ENCODE results near the gene F12. TPM values are rescaled to one million over a fixed set of nuclear protein-coding genes. Genes with fewer than 3 reads are reported as not detected.

F12 gene
- polyA plus RNA-seq, 3 donors, result 1.4 to 5.5 (median 1.5) TPM

DNA sequence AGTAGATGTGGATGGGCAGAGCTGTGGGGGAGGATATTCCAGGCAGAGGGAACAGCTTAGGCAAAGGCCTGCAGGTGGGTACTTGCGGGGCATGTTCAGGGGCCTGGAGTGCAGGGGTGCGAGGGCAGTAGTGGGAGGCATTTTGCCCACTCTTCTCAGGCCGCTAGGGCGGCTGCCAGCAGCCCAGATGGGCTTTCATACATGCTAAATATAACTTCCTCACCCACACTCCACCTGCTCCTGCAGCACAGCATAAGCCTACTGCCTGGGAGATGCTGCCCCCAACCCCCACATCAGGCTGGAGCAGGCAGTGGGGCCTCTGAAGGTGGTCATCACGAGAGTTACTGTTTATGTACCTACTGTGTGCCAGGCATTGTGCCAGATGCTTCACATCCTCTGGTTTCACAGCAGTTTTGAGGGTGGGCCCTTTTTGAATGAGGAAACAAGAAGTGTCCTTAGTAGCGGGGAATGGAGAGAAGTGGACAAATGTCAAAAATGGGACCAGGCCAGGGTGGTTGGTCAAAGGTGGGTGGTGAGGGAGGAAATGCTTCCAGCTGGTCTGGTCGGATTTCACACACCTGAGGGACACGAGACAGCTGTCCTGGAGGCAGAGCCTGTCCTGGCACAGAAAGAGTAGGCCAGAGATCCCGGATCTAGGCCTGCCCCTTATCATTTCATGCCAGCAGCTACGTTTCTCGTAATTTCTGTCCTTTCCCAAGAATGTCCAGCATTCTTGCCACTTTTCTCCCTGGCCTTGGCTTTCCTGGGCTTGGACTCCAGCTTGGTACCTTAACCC lies 39.5 kb downstream of the F12 start:
- H3K27ac Mint-ChIP-seq, result peak overlapping the region in 3 of 7 donors; percentile 35 to 60 (median 45)
- Histone ChIP-seq H4K20me1 (ENCODE audit: insufficient read depth, low read length) (peaks cover 90% of the 10 kb centered on the region), H3K4me1 (ENCODE audit: control insufficient read depth in 1 of 2, insufficient read depth in 2 of 2, low read length in 2 of 2) (peaks cover 24 to 44% of the 10 kb centered on the region in 2 donors), H3K4me2 (replicated peaks; ENCODE audit: extremely low read depth, low read length, poor library complexity, severe bottlenecking) (no peak overlapping the region), H2AFZ (ENCODE audit: insufficient read depth, low read depth, low read length, poor library complexity, severe bottlenecking) (no peak overlapping the region), H3K79me2 (ENCODE audit: insufficient read depth, low read length) (peaks cover 16% of the 10 kb centered on the region), H3K36me3 (replicated peaks in 1 of 2; ENCODE audit: control insufficient read depth in 1 of 2, insufficient read depth in 2 of 2, low read length in 2 of 2) (peaks cover 79 to 90% of the 10 kb centered on the region in 2 donors), H3K9me3 (replicated peaks in 1 of 2; ENCODE audit: control insufficient read depth in 1 of 2, insufficient read depth in 1 of 2, low read length in 2 of 2) (no peaks in the 10 kb centered on the region), H3K4me3 (replicated peaks in 1 of 3; ENCODE audit: low read depth in 2 of 3, low read length in 3 of 3) (no peak overlapping the region), H3K27ac (ENCODE audit: low read depth in 1 of 2, low read length in 2 of 2) (peak overlapping the region in 1 of 2 donors; percentile 45), H3K27me3 (ENCODE audit: control insufficient read depth in 2 of 2, insufficient read depth in 2 of 2, low read length in 2 of 2) (no peaks in the 10 kb centered on the region), H3K9ac (ENCODE audit: insufficient read depth, low read length, poor library complexity, severe bottlenecking) (no peak overlapping the region)
- DNase-seq, result no peak
- H3K27me3 Mint-ChIP-seq (ENCODE audit: low read depth in 3 of 3), result peaks cover 0 to 6% (median 0%) of the 10 kb centered on the region in 3 donors
- intact Hi-C loops (cut with micrococcal nuclease), result loop anchor here in 1 of 2 donors (10.0 kb wide), 1 partner anchor 695 kb away; no protein-coding TSS in a partner anchor
- H3K4me1 Mint-ChIP-seq, result peaks cover 53% of the 10 kb centered on the region
- no peak overlapping the region for H3K4me3 Mint-ChIP-seq
- TF ChIP-seq, protein P1, sequence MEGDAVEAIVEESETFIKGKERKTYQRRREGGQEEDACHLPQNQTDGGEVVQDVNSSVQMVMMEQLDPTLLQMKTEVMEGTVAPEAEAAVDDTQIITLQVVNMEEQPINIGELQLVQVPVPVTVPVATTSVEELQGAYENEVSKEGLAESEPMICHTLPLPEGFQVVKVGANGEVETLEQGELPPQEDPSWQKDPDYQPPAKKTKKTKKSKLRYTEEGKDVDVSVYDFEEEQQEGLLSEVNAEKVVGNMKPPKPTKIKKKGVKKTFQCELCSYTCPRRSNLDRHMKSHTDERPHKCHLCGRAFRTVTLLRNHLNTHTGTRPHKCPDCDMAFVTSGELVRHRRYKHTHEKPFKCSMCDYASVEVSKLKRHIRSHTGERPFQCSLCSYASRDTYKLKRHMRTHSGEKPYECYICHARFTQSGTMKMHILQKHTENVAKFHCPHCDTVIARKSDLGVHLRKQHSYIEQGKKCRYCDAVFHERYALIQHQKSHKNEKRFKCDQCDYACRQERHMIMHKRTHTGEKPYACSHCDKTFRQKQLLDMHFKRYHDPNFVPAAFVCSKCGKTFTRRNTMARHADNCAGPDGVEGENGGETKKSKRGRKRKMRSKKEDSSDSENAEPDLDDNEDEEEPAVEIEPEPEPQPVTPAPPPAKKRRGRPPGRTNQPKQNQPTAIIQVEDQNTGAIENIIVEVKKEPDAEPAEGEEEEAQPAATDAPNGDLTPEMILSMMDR (IDR thresholded peaks at IDR 0.05), result no peak
- peaks cover 0 to 3% (median 0%) of the 10 kb centered on the region in 7 donors for H3K9me3 Mint-ChIP-seq
- WGBS (ENCODE audit: insufficient coverage), result 65% methylated on average over 9 of the region's 11 CpGs
- peaks cover 65 to 93% of the 10 kb centered on the region in 2 donors for H3K36me3 Mint-ChIP-seq

DNA sequence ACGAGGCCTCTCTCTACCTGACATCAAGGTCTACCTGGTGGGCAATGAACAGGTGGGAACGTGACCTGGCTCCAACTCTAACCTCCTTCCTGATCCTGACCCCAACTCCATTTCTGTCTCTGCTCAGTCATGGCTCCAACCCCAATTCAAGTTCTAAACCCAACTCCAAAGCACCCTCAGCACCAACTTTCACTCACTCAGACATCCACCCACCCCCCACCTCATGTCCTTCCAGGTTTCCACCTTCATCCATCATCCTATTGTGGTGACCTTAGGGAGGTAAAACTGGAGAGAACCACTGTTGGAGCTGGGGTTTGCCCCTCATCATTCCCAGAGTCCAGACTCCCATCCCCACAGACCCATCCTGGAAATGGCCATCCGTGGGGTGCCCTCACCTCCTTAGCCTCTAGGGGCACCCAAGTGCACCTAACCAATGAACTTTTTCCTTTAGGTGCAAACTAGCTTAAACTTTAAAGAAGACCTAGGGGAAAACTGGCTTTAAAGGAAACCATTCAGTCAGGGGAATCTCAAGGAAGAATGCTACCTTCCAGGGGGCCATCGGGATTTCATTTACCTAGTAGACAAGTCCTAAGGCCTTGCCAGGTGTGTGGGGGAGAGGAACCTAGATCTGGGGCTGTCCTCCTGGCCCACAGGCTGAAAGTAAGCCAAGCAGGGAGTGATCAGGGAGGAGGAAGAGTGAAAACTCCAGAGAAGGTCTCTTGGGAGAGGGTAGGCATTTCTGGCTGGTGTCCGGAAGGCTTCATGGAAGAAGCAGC lies 40.3 kb downstream of the F12 start:
- Histone ChIP-seq H4K20me1 (ENCODE audit: insufficient read depth, low read length) (peaks cover 96% of the 10 kb centered on the region), H3K9ac (ENCODE audit: insufficient read depth, low read length, poor library complexity, severe bottlenecking) (no peak overlapping the region), H3K4me3 (replicated peaks in 1 of 3; ENCODE audit: low read depth in 2 of 3, low read length in 3 of 3) (no peak overlapping the region), H3K4me2 (replicated peaks; ENCODE audit: extremely low read depth, low read length, poor library complexity, severe bottlenecking) (no peak overlapping the region), H3K9me3 (replicated peaks in 1 of 2; ENCODE audit: control insufficient read depth in 1 of 2, insufficient read depth in 1 of 2, low read length in 2 of 2) (no peaks in the 10 kb centered on the region), H3K4me1 (ENCODE audit: control insufficient read depth in 1 of 2, insufficient read depth in 2 of 2, low read length in 2 of 2) (peaks cover 29 to 51% of the 10 kb centered on the region in 2 donors), H3K79me2 (ENCODE audit: insufficient read depth, low read length) (peaks cover 24% of the 10 kb centered on the region), H3K27ac (ENCODE audit: low read depth in 1 of 2, low read length in 2 of 2) (peak overlapping the region in 1 of 2 donors; percentile 45), H3K27me3 (ENCODE audit: control insufficient read depth in 2 of 2, insufficient read depth in 2 of 2, low read length in 2 of 2) (no peaks in the 10 kb centered on the region), H2AFZ (ENCODE audit: insufficient read depth, low read depth, low read length, poor library complexity, severe bottlenecking) (no peak overlapping the region), H3K36me3 (replicated peaks in 1 of 2; ENCODE audit: control insufficient read depth in 1 of 2, insufficient read depth in 2 of 2, low read length in 2 of 2) (peaks cover 83 to 93% of the 10 kb centered on the region in 2 donors)
- Mint-ChIP-seq H3K4me1 (peaks cover 59% of the 10 kb centered on the region), H3K27me3 (ENCODE audit: low read depth in 3 of 3) (peaks cover 0 to 4% (median 0%) of the 10 kb centered on the region in 3 donors), H3K36me3 (peaks cover 60 to 95% of the 10 kb centered on the region in 2 donors), H3K9me3 (peaks cover 0 to 3% (median 0%) of the 10 kb centered on the region in 7 donors), H3K27ac (peak overlapping the region; percentile 30 to 60 (median 44)), H3K4me3 (no peak overlapping the region)
- WGBS (ENCODE audit: insufficient coverage), result 100% methylated on average over 3 of the region's 5 CpGs
- DNase-seq, result no peak
- TF ChIP-seq, protein P1 (IDR thresholded peaks at IDR 0.05), result peak; percentile 80
- intact Hi-C loops (cut with micrococcal nuclease), result no loop called here
